Upper lobe of right lung (tissue), 1 donor: ENCODE data around the gene CAPN9. TPM values are rescaled to one million over a fixed set of nuclear protein-coding genes. Genes with fewer than 3 reads are reported as not detected.
A peak's percentile ranks its signal among the peaks of the same experiment; 100 is the strongest.

Experiments
- ATAC-seq: fragments of 200-7000 bp; cut with Tn5 transposase; one replicate; pipeline ENCODE4 v1.9.1; 2020; ENCODE audit warnings: mild to moderate bottlenecking, moderate library complexity
- DNase-seq: peaks from one replicate; pipeline ENCODE4 v3.0.0-alpha.2; 2020
- H3K27ac ChIP-seq: fragments of 200-600 bp; one replicate; pipeline ENCODE4 v1.8.0; 2022
- H3K27me3 ChIP-seq: fragments of 200-600 bp; one replicate; pipeline ENCODE4 v1.8.0; 2022; ENCODE audit warnings: mild to moderate bottlenecking
- H3K36me3 ChIP-seq: fragments of 200-600 bp; one replicate; pipeline ENCODE4 v1.8.0; 2022
- H3K4me1 ChIP-seq: fragments of 200-600 bp; one replicate; pipeline ENCODE4 v1.8.0; 2022
- H3K4me3 ChIP-seq: fragments of 200-600 bp; one replicate; pipeline ENCODE4 v1.8.0; 2022; ENCODE audit warnings: mild to moderate bottlenecking
- H3K9me3 ChIP-seq: fragments of 200-600 bp; one replicate; pipeline ENCODE4 v1.8.0; 2022
- CTCF ChIP-seq: fragments of 200-600 bp; IDR thresholded peaks from one replicate; pipeline ENCODE4 v1.8.0; 2022; ENCODE audit warnings: antibody characterized with exemption
- intact Hi-C: fragments of 100-400 bp; cut with DNase I; formaldehyde crosslinking; loops from one replicate; pipeline ENCODE4 v1.11.0; 2022
- total RNA-seq: library from RNA; stranded (reverse); fragmentation: NEBNext Ultra II Directional; extraction: Animal tissue kit (Norgen Biotek cat#: 25700); gene quantifications from one replicate; pipeline ENCODE4 v1.2.1, GENCODE V29; 2021
- donor health status: DM: no; HTN: yes; CAD: no; lungs with severe emphysema.

Gene CAPN9
- total RNA-seq, 1 donor from 2014 or later, result 21.8 TPM

- H3K9me3 ChIP-seq, result peaks cover 7% of the 10 kb centered on the region
- no peak for DNase-seq
- no peak overlapping the region for H3K27ac ChIP-seq
- intact Hi-C loops, result no loop called here
- no peak for ATAC-seq
- H3K27me3 ChIP-seq, result no peaks in the 10 kb centered on the region
- H3K4me1 ChIP-seq, result no peaks in the 10 kb centered on the region
- H3K4me3 ChIP-seq, result no peak overlapping the region
- no peak for TF ChIP-seq CTCF
- H3K36me3 ChIP-seq, result no peaks in the 10 kb centered on the region
Observed at GRCh38 chr1:230808281-230808872, 61.2 kb downstream of the CAPN9 start.

GRCh38 chr1:230809256-230809990, 62.2 kb downstream of the CAPN9 start:
- intact Hi-C loops, result no loop called here
- Histone ChIP-seq H3K4me1 (no peaks in the 10 kb centered on the region), H3K27ac (no peak overlapping the region), H3K27me3 (no peaks in the 10 kb centered on the region), H3K36me3 (no peaks in the 10 kb centered on the region), H3K9me3 (peaks cover 7% of the 10 kb centered on the region), H3K4me3 (no peak overlapping the region)
- DNase-seq (no peak), ATAC-seq (no peak)
- no peak for TF ChIP-seq CTCF

- no peak for TF ChIP-seq CTCF
- H3K27me3 ChIP-seq, result no peaks in the 10 kb centered on the region
- ATAC-seq (no peak), DNase-seq (no peak)
- no peaks in the 10 kb centered on the region for H3K36me3 ChIP-seq
- no peak overlapping the region for H3K27ac ChIP-seq
- intact Hi-C loops, result no loop called here
- no peaks in the 10 kb centered on the region for H3K4me1 ChIP-seq
- no peak overlapping the region for H3K4me3 ChIP-seq
- H3K9me3 ChIP-seq, result peaks cover 7% of the 10 kb centered on the region
Observed at GRCh38 chr1:230812568-230812967, 65.4 kb downstream of the CAPN9 start.

- H3K4me3 ChIP-seq, result no peak overlapping the region
- no peaks in the 10 kb centered on the region for H3K27me3 ChIP-seq
Observed at GRCh38 chr1:230814949-230815692, 67.9 kb downstream of the CAPN9 start.

GRCh38 chr1:230816018-230816417, 68.8 kb downstream of the CAPN9 start:
- no peak for DNase-seq
- no peaks in the 10 kb centered on the region for H3K27me3 ChIP-seq
- no peak for TF ChIP-seq CTCF
- intact Hi-C loops, result no loop called here
- no peaks in the 10 kb centered on the region for H3K4me1 ChIP-seq
- H3K9me3 ChIP-seq, result peaks cover 7% of the 10 kb centered on the region
- no peak overlapping the region for H3K27ac ChIP-seq
- no peaks in the 10 kb centered on the region for H3K36me3 ChIP-seq
- H3K4me3 ChIP-seq, result no peak overlapping the region
- peak; percentile 24 for ATAC-seq

More at GRCh38 chr1:230814949-230815692, 67.9 kb downstream of the CAPN9 start:
- intact Hi-C loops, result no loop called here
- no peak for TF ChIP-seq CTCF
- no peak for DNase-seq
- Histone ChIP-seq H3K4me1 (no peaks in the 10 kb centered on the region), H3K36me3 (no peaks in the 10 kb centered on the region), H3K27ac (no peak overlapping the region), H3K9me3 (peaks cover 7% of the 10 kb centered on the region)
- ATAC-seq, result no peak
